Epithelial cell of umbilical artery (primary cell): Measurements from ENCODE around the gene PPP1R3F. TPM values are rescaled to one million over a fixed set of nuclear protein-coding genes. Genes with fewer than 3 reads are reported as not detected.

Source experiments
- total RNA-seq: library from RNA; depleted of rRNA; stranded (reverse); fragments of >200 nt; gene quantifications from 2 replicates; pipeline ENCODE4 v1.2.3, GENCODE V29; 2014

Gene PPP1R3F
- total RNA-seq = 1.9 and 2.9 TPM in 2 replicates

GRCh38 chrX:49269767-49270248 is at the start of gene PPP1R3F:
Gene PPP1R3F (plus strand): TSS chrX:49269793. CDS start chrX:49269870, 77 bp downstream.

GRCh38 chrX:49233176-49233575 is 36.4 kb upstream of the PPP1R3F start, which contains the start of gene CACNA1F:
Gene CACNA1F (minus strand): TSS chrX:49233340. CDS start chrX:49233309, 31 bp downstream.

GRCh38 chrX:49264460-49264859 is 5.1 kb upstream of the PPP1R3F start, which contains the start of gene FOXP3:
Gene FOXP3 (minus strand): TSS chrX:49264710. CDS start chrX:49258505, 6,205 bp downstream.

GRCh38 chrX:49303346-49303745 is 33.8 kb downstream of the PPP1R3F start, which contains the start of gene GAGE10:
Gene GAGE10 (plus strand): TSS chrX:49303646. CDS start chrX:49304860, 1,214 bp downstream.

GRCh38 chrX:49321737-49322136 is 52.1 kb downstream of the PPP1R3F start, which contains the start of gene GAGE12J:
Gene GAGE12J (plus strand): TSS chrX:49322037. CDS start chrX:49323194, 1,157 bp downstream.

GRCh38 chrX:49331282-49331681 is 61.7 kb downstream of the PPP1R3F start, which contains the start of gene GAGE13:
Gene GAGE13 (plus strand): TSS chrX:49331582. CDS start chrX:49332738, 1,156 bp downstream.

Other genes starting within 250 kb of the PPP1R3F start
- 15.3 and 18.1 TPM in 2 replicates for gene TFE3, start 226.4 kb upstream of the PPP1R3F start, total RNA-seq
- gene CCDC120, start 210.8 kb upstream of the PPP1R3F start, total RNA-seq = 0.61 and 0.65 TPM in 2 replicates
- 4.6 and 5.2 TPM in 2 replicates for gene PRAF2, start 195.8 kb upstream of the PPP1R3F start, total RNA-seq
- 24.0 and 34.0 TPM in 2 replicates for gene WDR45, start 189.9 kb upstream of the PPP1R3F start, total RNA-seq
- gene GPKOW, start 146.1 kb upstream of the PPP1R3F start, total RNA-seq = 23.4 and 25.1 TPM in 2 replicates
- 0.65 and 1.7 TPM in 2 replicates for gene MAGIX, start 107.0 kb upstream of the PPP1R3F start, total RNA-seq
- gene PLP2, start 97.9 kb upstream of the PPP1R3F start, total RNA-seq = 7.8 and 13.3 TPM in 2 replicates
- 5.2 and 6.2 TPM in 2 replicates for gene PRICKLE3, start 83.4 kb upstream of the PPP1R3F start, total RNA-seq
- gene SYP, start 69.6 kb upstream of the PPP1R3F start, total RNA-seq = under 0.01 and 0.15 TPM in 2 replicates
- not detected in 2 replicates for gene CACNA1F, start 36.5 kb upstream of the PPP1R3F start, total RNA-seq
- 8.1 and 10.6 TPM in 2 replicates for gene CCDC22, start 34.3 kb upstream of the PPP1R3F start, total RNA-seq
- not detected in 2 replicates for gene FOXP3, start 5.1 kb upstream of the PPP1R3F start, total RNA-seq
- not detected in 2 replicates for gene GAGE10, start 33.9 kb downstream of the PPP1R3F start, total RNA-seq
- gene GAGE12J, start 52.2 kb downstream of the PPP1R3F start, total RNA-seq = not detected in 2 replicates
- gene GAGE13, start 61.8 kb downstream of the PPP1R3F start, total RNA-seq = not detected in 2 replicates